Medulla oblongata (tissue), 1 donor: ENCODE data around the gene MPND.

Experiments used
- DNase-seq: peaks from one replicate; pipeline ENCODE4 v3.0.0-alpha.2; 2015; ENCODE audit errors: extremely low spot score

MPND gene

DNA sequence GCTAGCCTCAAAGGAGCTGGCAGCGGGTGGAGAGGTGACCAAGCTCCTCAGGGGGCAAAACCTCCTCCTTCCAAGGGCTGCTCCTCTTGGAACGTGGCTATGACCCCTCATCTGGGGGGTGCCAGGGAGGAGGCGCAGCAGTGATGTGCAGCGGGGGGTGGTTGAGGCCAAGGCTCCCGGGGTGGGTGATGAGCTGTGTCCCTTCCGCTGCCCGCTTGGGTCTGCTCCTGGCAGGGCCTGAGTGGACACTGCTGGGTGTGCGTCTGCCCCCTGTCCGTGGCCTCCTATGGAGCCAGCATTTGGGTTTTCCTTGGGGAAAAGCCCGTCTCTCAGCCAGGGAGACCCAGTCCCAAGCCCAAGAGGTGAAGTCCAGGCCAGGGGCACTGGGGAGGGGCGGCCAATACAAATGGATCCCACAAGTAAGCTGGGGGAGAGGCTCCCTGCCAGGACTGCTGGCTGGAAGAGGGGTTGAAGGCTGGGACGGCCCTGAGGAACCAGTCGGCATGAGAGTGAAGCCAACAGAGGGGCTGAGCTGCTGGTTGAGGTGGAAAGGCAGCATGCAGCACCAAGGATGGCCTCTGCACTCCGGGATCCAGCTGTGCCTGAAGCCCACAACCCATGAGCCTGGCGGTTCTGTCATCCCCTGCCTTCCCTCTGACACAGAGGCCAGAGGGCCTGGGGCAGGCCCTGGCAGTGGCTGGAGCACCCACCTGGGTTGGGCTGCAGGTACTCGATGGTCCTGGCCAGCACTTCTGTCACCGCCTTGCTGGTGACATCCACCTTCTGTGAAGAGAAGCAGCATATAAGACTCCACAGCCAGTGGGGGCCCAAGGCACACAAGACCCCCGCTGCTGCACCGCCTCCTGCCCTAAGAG lies 22.7 kb downstream of the MPND start:
- no peak for DNase-seq

- DNase-seq: no peak
Observed at GRCh38 chr19:4366666-4367335, 23.4 kb downstream of the MPND start.

DNA sequence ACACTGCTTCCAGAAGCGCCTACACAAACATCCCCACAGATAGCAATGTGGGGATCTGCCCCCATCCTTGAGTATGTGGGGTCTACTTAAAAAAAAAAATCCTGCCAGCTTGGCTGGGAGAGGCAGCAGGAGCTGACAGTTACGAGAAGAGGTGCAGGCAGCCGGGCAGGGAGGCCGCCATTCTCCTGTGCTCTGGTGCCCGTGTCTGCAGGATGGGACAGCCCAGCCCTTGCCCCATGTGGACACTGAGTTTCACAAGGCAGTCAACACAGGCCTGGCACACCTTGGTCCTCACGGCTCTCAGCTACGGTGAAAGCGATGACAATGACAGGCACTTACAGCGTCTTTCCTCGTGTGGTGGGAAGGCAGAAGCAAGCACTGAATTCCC lies 24.0 kb downstream of the MPND start:
- no peak for DNase-seq

DNA sequence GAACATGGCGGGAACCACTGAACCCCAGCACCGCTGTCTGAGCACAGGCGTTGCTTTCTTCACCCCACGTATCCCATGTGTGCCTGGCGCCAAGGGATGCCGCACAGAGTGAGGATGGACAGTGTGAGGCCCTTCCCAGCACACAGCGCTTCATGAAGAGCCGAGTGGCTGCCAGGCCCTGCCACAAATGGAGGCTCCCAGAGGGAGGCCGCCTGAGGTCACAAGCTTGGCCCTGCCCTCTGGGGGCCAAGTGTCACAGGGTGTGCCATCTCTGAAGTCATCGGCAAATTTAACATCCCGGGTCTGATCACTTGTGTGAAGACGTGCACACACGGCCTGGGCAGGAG lies 24.4 kb downstream of the MPND start:
- no peak for DNase-seq

DNA sequence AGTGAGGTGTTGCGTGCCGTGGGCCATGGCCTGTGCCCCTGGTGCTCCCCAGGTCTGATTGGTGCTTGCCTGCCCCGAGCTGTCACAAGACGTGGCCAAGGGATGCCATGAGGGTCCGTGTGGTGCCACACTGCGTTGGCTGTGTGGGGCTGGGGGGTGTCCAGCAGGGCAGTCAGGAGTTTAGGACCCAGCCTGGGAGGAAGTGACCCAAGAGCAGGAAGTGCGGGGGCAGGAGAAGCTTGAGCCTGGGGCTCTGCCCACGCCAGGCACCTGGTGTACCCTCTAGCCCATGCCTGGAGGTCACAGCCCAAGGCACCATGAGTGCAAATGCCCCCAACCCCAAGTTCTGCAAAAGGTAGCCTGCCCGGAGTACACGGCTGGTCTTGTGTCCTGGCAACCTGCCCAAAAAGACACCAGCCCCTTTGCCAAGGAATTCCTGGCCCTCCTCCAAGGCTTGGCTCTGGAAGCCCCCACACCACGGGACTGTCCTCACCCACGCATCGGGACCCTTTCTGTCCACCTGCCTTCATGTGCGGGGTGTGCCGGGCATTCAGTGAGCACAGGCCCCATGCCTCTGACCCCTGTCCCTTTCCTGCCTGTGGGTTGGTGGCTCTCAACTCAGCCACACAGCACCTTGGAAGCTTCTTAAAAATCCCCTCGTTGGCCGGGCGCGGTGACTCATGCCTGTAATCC lies 24.9 kb downstream of the MPND start:
- no peak for DNase-seq

- peak; percentile 67 for DNase-seq
Observed at GRCh38 chr19:4369109-4369887, 25.9 kb downstream of the MPND start.

DNA sequence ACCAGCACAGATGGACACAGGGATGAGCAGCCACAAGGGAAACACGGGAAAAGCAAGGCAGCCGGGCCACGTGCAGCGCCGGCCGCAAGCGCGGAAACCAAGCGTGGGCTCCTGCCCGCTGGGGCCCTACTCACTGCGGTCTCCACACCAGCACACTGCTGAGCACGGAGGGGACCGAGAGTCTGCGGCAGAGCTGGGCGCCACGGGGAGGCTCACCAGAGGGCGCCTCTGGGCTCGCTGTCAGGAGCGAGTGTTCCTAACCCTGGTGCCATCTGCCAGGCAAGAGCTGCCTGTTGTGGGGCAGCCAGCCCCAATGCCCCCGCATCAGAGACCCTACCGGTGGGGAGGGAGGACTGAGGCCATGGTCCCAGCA lies 26.5 kb downstream of the MPND start:
- peak; percentile 81 for DNase-seq

DNA sequence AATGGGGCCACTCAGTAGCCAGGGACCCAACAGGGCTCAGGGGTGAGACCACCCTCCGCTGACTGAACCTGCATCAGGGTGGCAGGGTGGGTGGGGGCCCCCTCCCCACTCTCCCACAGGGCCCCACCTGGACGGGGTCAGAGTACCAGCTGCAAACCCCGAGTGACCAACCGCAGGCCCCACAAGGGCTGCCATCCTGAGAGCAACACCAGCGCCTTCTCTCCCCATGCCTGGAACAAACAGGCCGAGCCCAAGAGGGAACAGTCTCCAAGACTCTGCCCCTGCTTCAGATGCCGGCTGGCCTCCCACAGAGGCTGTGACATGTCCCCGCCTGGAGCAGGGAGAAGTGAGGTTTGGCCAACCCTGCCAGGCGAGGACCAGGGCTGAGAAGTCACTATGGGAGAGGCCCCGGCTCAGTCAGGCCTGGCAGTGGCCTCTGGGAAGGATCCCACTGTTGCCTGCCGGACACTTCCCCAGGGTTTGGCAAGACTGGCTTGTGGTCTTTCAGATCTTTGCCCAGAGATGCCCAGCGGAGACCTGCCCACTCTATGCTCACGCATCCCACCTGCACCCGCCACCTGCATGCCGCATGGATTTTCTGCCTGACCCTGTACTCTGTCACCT lies 27.2 kb downstream of the MPND start:
- no peak for DNase-seq

DNA sequence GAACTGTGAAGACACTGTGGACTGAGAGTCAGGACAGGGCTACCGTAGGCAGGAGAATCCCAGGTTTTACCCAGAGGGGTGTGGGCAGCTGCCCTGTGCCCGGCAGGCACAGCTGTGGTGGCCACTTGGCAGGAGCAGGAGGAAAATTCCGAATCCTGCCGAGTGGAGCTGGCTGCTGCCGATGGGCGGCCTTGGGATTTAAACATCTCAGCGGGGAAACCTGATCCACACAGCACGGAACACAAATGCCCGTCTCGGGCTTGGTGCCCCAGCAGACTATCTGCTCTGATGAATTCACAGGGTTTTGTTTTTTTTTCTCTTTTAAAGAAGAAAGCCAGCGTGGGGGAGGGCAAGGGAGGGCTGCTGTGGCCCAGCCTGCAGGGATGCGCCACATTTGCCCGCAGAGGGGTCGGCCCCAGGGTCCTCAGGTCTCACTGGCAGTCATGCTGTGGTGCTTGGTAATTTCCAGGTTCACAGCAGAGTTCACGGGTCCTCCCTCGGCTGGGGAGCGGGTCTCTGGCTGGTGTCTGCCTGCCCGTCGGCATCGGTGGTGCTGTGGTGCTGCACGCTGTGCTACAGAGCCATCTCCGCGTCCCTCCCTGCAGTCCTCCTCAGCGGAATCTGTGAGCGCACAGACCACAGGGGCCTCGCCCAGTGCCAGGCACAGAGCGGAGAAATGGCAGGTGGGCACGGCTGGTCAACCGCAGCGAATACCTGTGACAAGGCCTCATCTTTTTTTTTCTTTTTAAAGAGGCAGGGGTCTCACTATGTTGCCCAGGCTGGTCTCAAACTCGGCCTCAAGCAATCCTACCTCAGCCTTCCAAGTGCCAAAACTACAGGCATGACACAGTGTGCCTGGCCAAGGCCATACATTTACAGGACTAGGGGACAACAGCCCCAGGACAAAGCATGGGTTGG lies 28.1 kb downstream of the MPND start:
- no peak for DNase-seq

DNA sequence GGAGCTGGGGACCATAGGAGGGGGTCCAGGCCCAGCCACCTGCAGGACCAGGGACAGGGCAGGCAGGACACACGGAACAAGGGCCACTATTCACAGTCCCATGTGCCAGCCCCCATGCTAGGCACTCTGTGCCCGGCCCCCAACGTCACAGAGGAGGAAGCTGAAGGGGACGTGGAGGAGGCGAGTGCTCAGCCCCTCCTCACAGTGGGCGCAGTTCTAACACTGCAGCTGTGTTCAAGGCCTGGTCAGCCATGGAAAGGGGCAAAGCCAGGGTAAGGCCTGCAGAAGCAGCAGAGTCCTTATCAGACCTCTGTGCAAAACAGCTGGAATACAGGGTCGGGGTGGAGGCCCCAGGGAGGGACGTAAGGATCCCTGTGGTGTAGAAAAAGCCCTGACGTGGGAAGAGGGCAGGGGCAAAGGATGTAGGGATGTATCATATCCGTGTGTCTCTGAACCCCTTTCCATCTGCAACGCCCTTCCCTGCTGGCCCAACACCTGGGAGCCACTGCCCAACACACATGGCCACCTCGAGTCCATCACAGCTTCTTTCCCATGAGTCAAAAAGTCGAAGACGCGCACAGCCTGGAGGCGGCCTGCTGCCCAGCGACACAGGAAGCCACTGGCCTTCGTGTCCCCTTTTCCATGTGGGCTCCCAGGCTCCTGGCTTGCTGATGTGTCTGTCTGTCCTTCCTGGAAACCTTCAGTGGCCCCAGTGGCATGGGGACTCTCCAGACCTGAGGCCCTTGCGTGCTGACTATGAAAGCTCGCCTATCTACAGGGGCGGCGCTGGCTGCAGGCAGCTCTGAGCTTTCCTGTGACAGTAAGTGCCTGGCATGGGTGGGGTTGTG lies 29.0 kb downstream of the MPND start:
- DNase-seq: no peak

DNA sequence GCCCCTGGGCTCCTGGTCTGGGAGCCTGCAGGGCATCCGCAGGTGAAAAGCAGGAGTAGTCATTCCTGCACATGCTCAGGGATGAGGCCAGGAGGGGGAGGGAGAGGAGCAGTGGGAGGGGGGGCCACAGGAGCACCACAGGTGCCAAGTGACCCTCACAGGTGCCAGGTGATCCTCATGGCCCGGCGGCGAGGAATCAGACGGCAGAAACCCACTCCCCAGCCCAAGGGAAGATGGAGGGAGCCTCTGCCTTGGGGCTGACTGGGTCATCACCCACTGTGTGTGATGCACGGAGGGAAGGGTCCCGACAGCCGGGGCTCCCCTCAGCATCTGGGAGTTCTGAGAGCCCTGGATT lies 29.6 kb downstream of the MPND start:
- DNase-seq: no peak

GRCh38 chr19:4373601-4374497 lies 30.5 kb downstream of the MPND start:
- peak; percentile 89 for DNase-seq

GRCh38 chr19:4374498-4375163 lies 31.3 kb downstream of the MPND start:
- no peak for DNase-seq

DNA sequence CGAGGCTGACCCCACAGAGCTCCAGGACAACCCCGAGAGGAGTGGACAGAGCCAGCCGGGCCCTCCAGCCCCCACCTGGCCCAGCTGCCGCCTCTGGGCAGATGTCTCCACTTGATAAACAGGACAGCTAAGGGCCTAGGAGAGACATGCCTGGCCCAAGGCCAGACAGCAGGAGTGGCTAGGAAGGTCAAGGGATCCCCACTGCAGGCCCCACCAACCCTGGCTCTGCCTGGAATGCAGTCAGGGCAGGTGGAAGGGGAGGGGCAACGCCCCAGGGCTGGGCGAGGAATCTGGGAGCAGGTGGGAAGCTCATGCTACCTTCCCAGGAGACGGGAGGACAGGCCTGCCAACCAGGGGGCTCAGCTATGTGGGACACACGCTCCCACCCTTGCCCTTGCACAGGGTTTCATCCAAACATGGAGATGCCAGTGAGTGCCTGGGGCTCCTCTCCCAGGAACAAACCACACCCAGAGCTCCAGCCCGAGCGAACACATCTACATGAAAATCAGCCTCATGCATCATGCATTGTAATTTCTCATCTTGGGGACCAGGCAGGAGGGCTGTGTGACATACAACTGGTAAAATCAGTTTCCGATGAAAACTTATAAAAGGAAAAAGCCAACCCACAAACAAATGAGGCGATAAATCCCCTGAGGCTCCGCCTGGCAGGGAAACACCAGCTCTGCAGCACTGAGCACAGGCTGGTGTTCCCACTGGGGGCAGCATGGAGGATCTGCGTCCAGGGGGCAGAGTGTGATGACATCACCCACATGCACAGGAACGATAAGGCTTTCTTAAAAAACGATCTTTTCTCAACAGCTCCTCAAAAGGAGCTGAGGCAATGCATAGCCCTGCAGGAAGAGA lies 32.0 kb downstream of the MPND start:
- no peak for DNase-seq

DNA sequence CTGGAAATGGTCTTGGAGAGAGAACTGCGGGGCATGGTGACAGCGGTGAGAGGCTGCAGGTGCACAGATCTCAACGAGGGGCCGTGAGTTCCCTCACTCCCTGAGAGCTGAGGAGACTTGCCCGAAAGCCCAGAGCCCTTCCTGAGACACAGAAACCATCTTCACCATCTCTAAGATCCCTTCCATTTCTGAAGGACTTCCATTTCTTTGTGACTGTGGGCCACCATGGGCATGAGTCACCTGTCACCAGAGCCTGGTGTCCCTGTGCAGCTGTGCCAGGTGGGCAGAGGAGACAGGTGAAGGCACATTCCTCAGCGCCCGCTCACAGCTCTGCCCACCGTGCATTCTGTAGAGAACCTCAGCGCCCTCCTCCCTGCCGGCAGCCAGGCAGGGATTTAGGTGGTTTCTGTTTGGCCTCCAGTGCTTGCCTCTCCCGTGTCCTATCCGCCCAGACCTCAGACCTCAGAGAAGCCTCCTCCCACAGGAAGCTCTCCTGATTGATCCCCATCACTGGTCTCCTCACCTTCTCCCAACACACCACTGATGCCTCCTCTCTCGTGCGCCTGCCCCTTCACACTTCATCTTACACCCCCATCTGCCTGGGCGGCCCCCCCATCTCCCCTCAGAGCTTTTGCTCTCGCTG lies 32.8 kb downstream of the MPND start:
- DNase-seq: no peak

DNA sequence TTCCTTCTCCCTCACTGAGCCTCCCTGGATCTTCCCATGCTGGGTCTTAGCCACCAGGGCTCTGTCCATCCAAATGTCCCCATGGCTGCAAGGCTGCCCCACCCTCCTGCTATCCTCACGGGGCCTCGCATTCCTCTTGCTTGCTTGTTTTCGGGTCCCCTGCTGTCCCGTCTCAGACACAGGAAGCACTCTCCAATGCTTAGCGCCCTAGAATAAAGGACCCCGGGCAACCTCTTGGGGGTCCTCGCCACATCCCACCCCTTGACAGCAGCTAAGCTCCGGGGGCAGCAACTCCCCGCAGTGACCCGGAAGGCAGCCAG lies 33.3 kb downstream of the MPND start:
- DNase-seq: no peak
